ENCODE measurements around the gene KMT2D. TPM values are rescaled to one million over a fixed set of nuclear protein-coding genes. Genes with fewer than 3 reads are reported as not detected.

KMT2D gene
- total RNA-seq, 1 experiment from 2014 or later, result 26.9 TPM

GRCh38 chr12:49036029-49036428, 24.6 kb downstream of the KMT2D start:
- DNase-seq (ENCODE audit: low read depth), result no peak

GRCh38 chr12:49034286-49034622, 26.3 kb downstream of the KMT2D start:
- no peak for DNase-seq (ENCODE audit: low read depth)

- DNase-seq (ENCODE audit: low read depth), result no peak
Observed at GRCh38 chr12:49033611-49034285, 26.8 kb downstream of the KMT2D start.

- no peak for DNase-seq (ENCODE audit: low read depth)
Observed at GRCh38 chr12:49032679-49033447, 27.7 kb downstream of the KMT2D start.

- no peak for DNase-seq (ENCODE audit: low read depth)
Observed at GRCh38 chr12:49032276-49032675, 28.3 kb downstream of the KMT2D start.

- no peak for DNase-seq (ENCODE audit: low read depth)
Observed at GRCh38 chr12:49031573-49032161, 28.9 kb downstream of the KMT2D start.

- no peak for DNase-seq (ENCODE audit: low read depth)
Observed at GRCh38 chr12:49030714-49031572, 29.7 kb downstream of the KMT2D start.

- no peak for DNase-seq (ENCODE audit: low read depth)
Observed at GRCh38 chr12:49030119-49030518, 30.5 kb downstream of the KMT2D start.

GRCh38 chr12:49028666-49029275, 31.8 kb downstream of the KMT2D start:
- no peak for DNase-seq (ENCODE audit: low read depth)

- no peak for DNase-seq (ENCODE audit: low read depth)
Observed at GRCh38 chr12:49027846-49028555, 32.6 kb downstream of the KMT2D start.

GRCh38 chr12:49026678-49027480, 33.7 kb downstream of the KMT2D start:
- DNase-seq (ENCODE audit: low read depth), result no peak

GRCh38 chr12:49026101-49026500, 34.5 kb downstream of the KMT2D start:
- DNase-seq (ENCODE audit: low read depth), result no peak

- no peak for DNase-seq (ENCODE audit: low read depth)
Observed at GRCh38 chr12:49025463-49025862, 35.1 kb downstream of the KMT2D start.

GRCh38 chr12:49024543-49024942, 36.1 kb downstream of the KMT2D start:
- no peak for DNase-seq (ENCODE audit: low read depth)

GRCh38 chr12:49023812-49024211, 36.8 kb downstream of the KMT2D start:
- no peak for DNase-seq (ENCODE audit: low read depth)

GRCh38 chr12:49022558-49023178, 37.9 kb downstream of the KMT2D start:
- no peak for DNase-seq (ENCODE audit: low read depth)

- DNase-seq (ENCODE audit: low read depth), result no peak
Observed at GRCh38 chr12:49021292-49021915, 39.2 kb downstream of the KMT2D start.

- no peak for DNase-seq (ENCODE audit: low read depth)
Observed at GRCh38 chr12:49020441-49020840, 40.2 kb downstream of the KMT2D start.
